Measurements from ENCODE around the gene NHLRC4. TPM values are rescaled to one million over a fixed set of nuclear protein-coding genes. Genes with fewer than 3 reads are reported as not detected.

The NHLRC4 gene
- total RNA-seq, 1 experiment from 2014 or later: 0.44 TPM

- Histone ChIP-seq H3K79me2 (ENCODE audit: low read length) (no peaks in the 10 kb centered on the region), H3K9me2 (replicated peaks; ENCODE audit: low read length) (no peaks in the 10 kb centered on the region), H3K4me1 (ENCODE audit: insufficient read depth, low read length) (no peaks in the 10 kb centered on the region), H3K9me3 (ENCODE audit: low read length) (no peaks in the 10 kb centered on the region), H3K27me3 (ENCODE audit: low read length) (peaks cover 13% of the 10 kb centered on the region), H2AFZ (ENCODE audit: low read length) (no peak overlapping the region), H4K20me1 (ENCODE audit: low read length) (no peaks in the 10 kb centered on the region), H3K36me3 (ENCODE audit: low read depth, low read length) (no peaks in the 10 kb centered on the region), H3F3A (ENCODE audit: low read length, unreplicated experiment) (no peaks in the 10 kb centered on the region), H3K9ac (ENCODE audit: low read length) (no peak overlapping the region), H3K27ac (ENCODE audit: low read length) (no peak overlapping the region), H3K4me2 (ENCODE audit: low read length) (no peak overlapping the region), H3K4me3 (ENCODE audit: low read length) (no peak overlapping the region)
- no peak for TF ChIP-seq EZH2 (IDR thresholded peaks at IDR 0.05; ENCODE audit: low read length, unreplicated experiment)
- TF ChIP-seq CTCF (conservative IDR thresholded peaks at IDR 0.05; ENCODE audit: low read depth, low read length): no peak
- no peak for TF ChIP-seq EZH2phosphoT487 (IDR thresholded peaks at IDR 0.05; ENCODE audit: borderline replicate concordance, low read length)
- intact Hi-C loops (cut with micrococcal nuclease): no loop called here
- POLR2A ChIA-PET (ENCODE audit: unreplicated experiment): no interaction called here
- CTCF ChIA-PET: no interaction called here
- no TSS peak for BruUV-seq (replicated peaks)
- DNase-seq: no peak
- ATAC-seq: no peak
These were observed 9.1 kb upstream of the NHLRC4 start for GRCh38 chr16:557463-558297.

DNA sequence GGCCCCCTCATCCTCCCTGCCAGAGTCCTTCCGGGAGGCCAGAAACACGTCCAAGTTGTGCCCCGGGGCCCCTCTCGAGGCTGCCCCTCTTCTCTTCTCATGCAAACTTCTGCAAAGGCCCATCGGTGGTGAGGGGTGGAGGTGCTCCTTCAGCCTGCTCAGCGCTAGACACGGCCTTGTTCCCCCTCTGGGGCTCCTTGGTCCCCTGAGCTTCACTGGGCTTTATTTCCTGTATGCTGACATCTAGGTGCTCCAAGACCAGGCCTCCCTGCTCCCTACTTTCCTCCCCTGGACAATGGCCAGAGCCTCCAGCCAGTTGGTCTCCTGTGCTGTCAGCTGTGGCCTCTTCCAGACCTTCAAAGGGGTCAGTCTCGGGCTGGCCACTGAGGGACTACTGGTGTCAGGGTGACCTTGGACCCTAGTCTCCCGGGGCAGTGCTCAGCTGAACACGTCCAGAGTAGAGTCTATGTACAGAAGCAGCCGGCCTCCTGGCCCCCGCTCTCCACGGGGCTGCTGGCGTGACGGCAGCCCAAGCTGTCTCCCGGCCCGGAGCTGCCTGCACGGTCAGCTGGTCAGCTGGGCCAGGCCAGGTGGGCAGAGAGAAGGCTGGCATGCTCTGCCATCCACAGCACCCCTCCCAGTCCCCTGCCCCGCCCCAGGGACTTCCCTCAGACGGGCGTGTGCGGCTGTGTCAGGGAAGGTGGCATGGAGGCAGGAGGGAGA, 8.3 kb upstream of the NHLRC4 start:
- H3K4me3 ChIP-seq (ENCODE audit: low read length): no peak overlapping the region
- intact Hi-C loops (cut with micrococcal nuclease): no loop called here
- no TSS peak for BruUV-seq (replicated peaks)
- DNase-seq (no peak), ATAC-seq (no peak)
- H3K4me2 ChIP-seq (ENCODE audit: low read length): no peak overlapping the region
- H3K36me3 ChIP-seq (ENCODE audit: low read depth, low read length): no peaks in the 10 kb centered on the region
- peaks cover 13% of the 10 kb centered on the region for H3K27me3 ChIP-seq (ENCODE audit: low read length)
- H2AFZ ChIP-seq (ENCODE audit: low read length): no peak overlapping the region
- no peaks in the 10 kb centered on the region for H4K20me1 ChIP-seq (ENCODE audit: low read length)
- ChIA-PET CTCF (no interaction called here), POLR2A (ENCODE audit: unreplicated experiment) (no interaction called here)
- no peaks in the 10 kb centered on the region for H3F3A ChIP-seq (ENCODE audit: low read length, unreplicated experiment)
- H3K9me2 ChIP-seq (replicated peaks; ENCODE audit: low read length): no peaks in the 10 kb centered on the region
- no peaks in the 10 kb centered on the region for H3K79me2 ChIP-seq (ENCODE audit: low read length)
- H3K4me1 ChIP-seq (ENCODE audit: insufficient read depth, low read length): no peaks in the 10 kb centered on the region
- H3K9ac ChIP-seq (ENCODE audit: low read length): no peak overlapping the region
- H3K9me3 ChIP-seq (ENCODE audit: low read length): no peaks in the 10 kb centered on the region
- TF ChIP-seq CTCF (conservative IDR thresholded peaks at IDR 0.05; ENCODE audit: low read depth, low read length): no peak
- TF ChIP-seq EZH2phosphoT487 (IDR thresholded peaks at IDR 0.05; ENCODE audit: borderline replicate concordance, low read length): no peak
- no peak for TF ChIP-seq EZH2 (IDR thresholded peaks at IDR 0.05; ENCODE audit: low read length, unreplicated experiment)
- no peak overlapping the region for H3K27ac ChIP-seq (ENCODE audit: low read length)

DNA sequence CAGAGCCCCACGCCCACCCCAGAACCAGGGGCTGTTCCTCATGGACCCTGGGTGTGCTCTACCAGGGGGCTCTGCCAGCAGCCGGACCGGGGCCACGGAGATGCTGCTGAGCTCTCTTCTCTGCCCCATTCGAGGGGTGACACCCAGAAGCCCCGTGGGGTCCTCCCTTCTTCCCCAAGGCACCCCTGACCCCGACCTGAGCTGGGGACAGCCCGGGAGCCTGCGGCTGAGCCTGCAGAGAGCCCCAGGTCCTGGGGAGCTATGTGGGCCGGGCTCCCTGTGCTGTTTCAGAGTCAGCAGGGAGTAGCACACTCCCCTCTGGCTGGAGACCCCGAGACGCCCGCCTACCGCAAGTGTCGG, 7.8 kb upstream of the NHLRC4 start:
- ChIA-PET POLR2A (ENCODE audit: unreplicated experiment) (no interaction called here), CTCF (no interaction called here)
- intact Hi-C loops (cut with micrococcal nuclease): no loop called here
- TF ChIP-seq EZH2 (IDR thresholded peaks at IDR 0.05; ENCODE audit: low read length, unreplicated experiment) (no peak), CTCF (conservative IDR thresholded peaks at IDR 0.05; ENCODE audit: low read depth, low read length) (no peak), EZH2phosphoT487 (IDR thresholded peaks at IDR 0.05; ENCODE audit: borderline replicate concordance, low read length) (no peak)
- Histone ChIP-seq H3K9me2 (replicated peaks; ENCODE audit: low read length) (no peaks in the 10 kb centered on the region), H3K27me3 (ENCODE audit: low read length) (peaks cover 13% of the 10 kb centered on the region), H3K4me1 (ENCODE audit: insufficient read depth, low read length) (no peaks in the 10 kb centered on the region), H3K4me3 (ENCODE audit: low read length) (no peak overlapping the region), H2AFZ (ENCODE audit: low read length) (no peak overlapping the region), H3K27ac (ENCODE audit: low read length) (no peak overlapping the region), H3K79me2 (ENCODE audit: low read length) (no peaks in the 10 kb centered on the region), H4K20me1 (ENCODE audit: low read length) (no peaks in the 10 kb centered on the region), H3K9me3 (ENCODE audit: low read length) (no peaks in the 10 kb centered on the region), H3K4me2 (ENCODE audit: low read length) (no peak overlapping the region), H3K36me3 (ENCODE audit: low read depth, low read length) (no peaks in the 10 kb centered on the region), H3K9ac (ENCODE audit: low read length) (no peak overlapping the region), H3F3A (ENCODE audit: low read length, unreplicated experiment) (no peaks in the 10 kb centered on the region)
- no peak for DNase-seq
- BruUV-seq (replicated peaks): no TSS peak
- no peak for ATAC-seq

All from PC-3 (cell line).